Panc1 (cell line): ENCODE data around the gene MACROH2A1.

Source experiments
- CTCF ChIP-seq: fragments of 450-650 bp; IDR thresholded peaks from 2 replicates; pipeline ENCODE4 v1.5.1; 2017; ENCODE audit warnings: mild to moderate bottlenecking
- POLR2AphosphoS5 ChIP-seq: IDR thresholded peaks from 2 replicates; pipeline ENCODE4 v1.6.1; 2012; ENCODE audit warnings: mild to moderate bottlenecking, low read depth, low read length, moderate library complexity
- REST ChIP-seq, 2 experiments: IDR thresholded peaks; 2 replicates each; pipeline ENCODE4 v1.6.1; 2011 to 2012; ENCODE audit warnings: low read depth in 2 of 2, control low read depth in 1 of 2, low read length in 1 of 2, mild to moderate bottlenecking in 1 of 2, moderate library complexity in 1 of 2; ENCODE audit not compliant: insufficient read depth in 1 of 2
- SIN3A ChIP-seq: IDR thresholded peaks from 2 replicates; pipeline ENCODE4 v1.6.1; 2012; ENCODE audit warnings: low read depth, mild to moderate bottlenecking, low read length, moderate library complexity, borderline replicate concordance; ENCODE audit not compliant: insufficient read depth
- TCF7L2 ChIP-seq: IDR thresholded peaks from 2 replicates; pipeline ENCODE4 v1.6.1; 2011; ENCODE audit warnings: mild to moderate bottlenecking, low read depth, low read length, inconsistent platforms

GRCh38 chr5:135385576-135385975 lies 13.5 kb downstream of the MACROH2A1 start:
- TF ChIP-seq CTCF (no peak), POLR2AphosphoS5 (no peak), REST (IDR thresholded peaks at IDR 0.05; ENCODE audit: insufficient read depth in 1 of 2, low read depth in 2 of 2, low read length in 1 of 2) (no peak), TCF7L2 (no peak), SIN3A (no peak)
